Liver (tissue), 3 donors: Measurements from ENCODE around the gene PLAC8L1.

ENCODE experiments used
- ATF3 ChIP-seq: IDR thresholded peaks from 2 replicates; pipeline ENCODE4 v1.6.1; 2016; ENCODE audit warnings: antibody characterized with exemption
- CTCF ChIP-seq: fragments of 150-350 bp; IDR thresholded peaks from 2 replicates; pipeline ENCODE4 v1.5.1; 2017; ENCODE audit warnings: improper control_type of control experiment, low read depth, low read length; ENCODE audit not compliant: missing input control
- EGR1 ChIP-seq, 2 donors: IDR thresholded peaks; 2 replicates each; pipeline ENCODE4 v1.6.1; 2016 to 2018; ENCODE audit warnings: antibody characterized with exemption in 2 of 2, low read depth in 2 of 2
- FOXA1 ChIP-seq: IDR thresholded peaks from 2 replicates; pipeline ENCODE4 v1.6.1; 2016; ENCODE audit warnings: antibody characterized with exemption
- GABPA ChIP-seq, 2 donors: IDR thresholded peaks in 1 of 2; conservative IDR thresholded peaks in 1 of 2; 2 replicates each; pipeline ENCODE4 v1.6.1; 2016; ENCODE audit warnings: antibody characterized with exemption in 2 of 2, mild to moderate bottlenecking in 1 of 2, moderate library complexity in 1 of 2
- JUND ChIP-seq, 2 donors: IDR thresholded peaks; 2 replicates each; pipeline ENCODE4 v1.6.1; 2016; ENCODE audit warnings: antibody characterized with exemption in 2 of 2
- RAD21 ChIP-seq, 2 donors: IDR thresholded peaks; 2 replicates each; pipeline ENCODE4 v1.6.1; 2016; ENCODE audit warnings: antibody characterized with exemption in 2 of 2, mild to moderate bottlenecking in 2 of 2
- RXRA ChIP-seq, 2 donors: IDR thresholded peaks; 2 replicates each; pipeline ENCODE4 v1.6.1; 2017 to 2018; ENCODE audit warnings: antibody characterized with exemption in 2 of 2, mild to moderate bottlenecking in 1 of 2
- SP1 ChIP-seq: IDR thresholded peaks from 2 replicates; pipeline ENCODE4 v1.6.1; 2018; ENCODE audit warnings: antibody characterized with exemption, mild to moderate bottlenecking
- TAF1 ChIP-seq: conservative IDR thresholded peaks from 2 replicates; pipeline ENCODE4 v1.6.1; 2016; ENCODE audit warnings: antibody characterized with exemption, mild to moderate bottlenecking
- YY1 ChIP-seq: IDR thresholded peaks from 2 replicates; pipeline ENCODE4 v1.6.1; 2016; ENCODE audit warnings: antibody characterized with exemption, mild to moderate bottlenecking
- TF ChIP-seq, protein P1 (sequence below): IDR thresholded peaks from 2 replicates; pipeline ENCODE4 v1.6.1; 2016; ENCODE audit warnings: antibody characterized with exemption
- TF ChIP-seq, protein P2 (sequence below): IDR thresholded peaks from 2 replicates; pipeline ENCODE4 v1.6.1; 2016; ENCODE audit warnings: antibody characterized with exemption
- TF ChIP-seq, protein P3 (sequence below): IDR thresholded peaks from 2 replicates; pipeline ENCODE4 v1.6.1; 2016; ENCODE audit warnings: antibody characterized with exemption, mild to moderate bottlenecking
- donor health status: healthy.
- donor health status: healthy.

- TF ChIP-seq RXRA (IDR thresholded peaks at IDR 0.05) = no peak
- no peak for TF ChIP-seq CTCF
- TF ChIP-seq RAD21 (IDR thresholded peaks at IDR 0.05) = no peak
- no peak for TF ChIP-seq ATF3
- TF ChIP-seq GABPA (IDR thresholded peaks at IDR 0.05 in 1 of 2, conservative IDR thresholded peaks at IDR 0.05 in 1 of 2) = no peak
- no peak for TF ChIP-seq SP1
- TF ChIP-seq JUND (IDR thresholded peaks at IDR 0.05) = no peak
- TF ChIP-seq, protein P1, sequence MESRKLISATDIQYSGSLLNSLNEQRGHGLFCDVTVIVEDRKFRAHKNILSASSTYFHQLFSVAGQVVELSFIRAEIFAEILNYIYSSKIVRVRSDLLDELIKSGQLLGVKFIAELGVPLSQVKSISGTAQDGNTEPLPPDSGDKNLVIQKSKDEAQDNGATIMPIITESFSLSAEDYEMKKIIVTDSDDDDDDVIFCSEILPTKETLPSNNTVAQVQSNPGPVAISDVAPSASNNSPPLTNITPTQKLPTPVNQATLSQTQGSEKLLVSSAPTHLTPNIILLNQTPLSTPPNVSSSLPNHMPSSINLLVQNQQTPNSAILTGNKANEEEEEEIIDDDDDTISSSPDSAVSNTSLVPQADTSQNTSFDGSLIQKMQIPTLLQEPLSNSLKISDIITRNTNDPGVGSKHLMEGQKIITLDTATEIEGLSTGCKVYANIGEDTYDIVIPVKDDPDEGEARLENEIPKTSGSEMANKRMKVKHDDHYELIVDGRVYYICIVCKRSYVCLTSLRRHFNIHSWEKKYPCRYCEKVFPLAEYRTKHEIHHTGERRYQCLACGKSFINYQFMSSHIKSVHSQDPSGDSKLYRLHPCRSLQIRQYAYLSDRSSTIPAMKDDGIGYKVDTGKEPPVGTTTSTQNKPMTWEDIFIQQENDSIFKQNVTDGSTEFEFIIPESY = no peak
- no peak for TF ChIP-seq EGR1 (IDR thresholded peaks at IDR 0.05; ENCODE audit: low read depth in 2 of 2)
- no peak for TF ChIP-seq YY1
- no peak for TF ChIP-seq TAF1
- TF ChIP-seq, protein P2, sequence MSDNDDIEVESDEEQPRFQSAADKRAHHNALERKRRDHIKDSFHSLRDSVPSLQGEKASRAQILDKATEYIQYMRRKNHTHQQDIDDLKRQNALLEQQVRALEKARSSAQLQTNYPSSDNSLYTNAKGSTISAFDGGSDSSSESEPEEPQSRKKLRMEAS = no peak
- TF ChIP-seq FOXA1 = no peak
- TF ChIP-seq, protein P3, sequence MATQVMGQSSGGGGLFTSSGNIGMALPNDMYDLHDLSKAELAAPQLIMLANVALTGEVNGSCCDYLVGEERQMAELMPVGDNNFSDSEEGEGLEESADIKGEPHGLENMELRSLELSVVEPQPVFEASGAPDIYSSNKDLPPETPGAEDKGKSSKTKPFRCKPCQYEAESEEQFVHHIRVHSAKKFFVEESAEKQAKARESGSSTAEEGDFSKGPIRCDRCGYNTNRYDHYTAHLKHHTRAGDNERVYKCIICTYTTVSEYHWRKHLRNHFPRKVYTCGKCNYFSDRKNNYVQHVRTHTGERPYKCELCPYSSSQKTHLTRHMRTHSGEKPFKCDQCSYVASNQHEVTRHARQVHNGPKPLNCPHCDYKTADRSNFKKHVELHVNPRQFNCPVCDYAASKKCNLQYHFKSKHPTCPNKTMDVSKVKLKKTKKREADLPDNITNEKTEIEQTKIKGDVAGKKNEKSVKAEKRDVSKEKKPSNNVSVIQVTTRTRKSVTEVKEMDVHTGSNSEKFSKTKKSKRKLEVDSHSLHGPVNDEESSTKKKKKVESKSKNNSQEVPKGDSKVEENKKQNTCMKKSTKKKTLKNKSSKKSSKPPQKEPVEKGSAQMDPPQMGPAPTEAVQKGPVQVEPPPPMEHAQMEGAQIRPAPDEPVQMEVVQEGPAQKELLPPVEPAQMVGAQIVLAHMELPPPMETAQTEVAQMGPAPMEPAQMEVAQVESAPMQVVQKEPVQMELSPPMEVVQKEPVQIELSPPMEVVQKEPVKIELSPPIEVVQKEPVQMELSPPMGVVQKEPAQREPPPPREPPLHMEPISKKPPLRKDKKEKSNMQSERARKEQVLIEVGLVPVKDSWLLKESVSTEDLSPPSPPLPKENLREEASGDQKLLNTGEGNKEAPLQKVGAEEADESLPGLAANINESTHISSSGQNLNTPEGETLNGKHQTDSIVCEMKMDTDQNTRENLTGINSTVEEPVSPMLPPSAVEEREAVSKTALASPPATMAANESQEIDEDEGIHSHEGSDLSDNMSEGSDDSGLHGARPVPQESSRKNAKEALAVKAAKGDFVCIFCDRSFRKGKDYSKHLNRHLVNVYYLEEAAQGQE = no peak
These were observed 28.9 kb downstream of the PLAC8L1 start for GRCh38 chr5:146076455-146076854.
